HepG2 (cell line): ENCODE measurements around the gene LRRC42. TPM values are rescaled to one million over a fixed set of nuclear protein-coding genes. Genes with fewer than 3 reads are reported as not detected.

Experiments
- CBX2 ChIP-seq, 2 experiments: fragments of 200-600 bp in 1 of 2; sonication (generic); formaldehyde crosslinking in 1 of 2; IDR thresholded peaks; 2 replicates each; pipeline versions ENCODE4 v1.7.0 to v1.8.1; 2018 to 2022; ENCODE audit warnings: low read depth in 2 of 2, low read length in 1 of 2, mild to moderate bottlenecking in 1 of 2, missing genetic modification reagents in 1 of 2
- DBP ChIP-seq: sonication (generic); formaldehyde crosslinking; IDR thresholded peaks from 2 replicates; pipeline ENCODE4 v1.4.0; 2020; ENCODE audit warnings: missing genetic modification reagents; ENCODE audit errors: not compliant biosample characterization
- ETV6 ChIP-seq: sonication (generic); formaldehyde crosslinking; conservative IDR thresholded peaks from 2 replicates; pipeline ENCODE4 v1.4.0; 2020; ENCODE audit warnings: missing genetic modification reagents
- HMG20B ChIP-seq: conservative IDR thresholded peaks from 2 replicates; pipeline ENCODE4 v1.6.1; 2016; ENCODE audit warnings: missing genetic modification reagents, missing compliant biosample characterization
- NFE2L1 ChIP-seq: sonication (generic); formaldehyde crosslinking; IDR thresholded peaks from 2 replicates; pipeline ENCODE4 v1.4.0; 2020; ENCODE audit warnings: missing genetic modification reagents, mild to moderate bottlenecking, borderline replicate concordance
- SATB2 ChIP-seq: sonication (generic); formaldehyde crosslinking; IDR thresholded peaks from 2 replicates; pipeline ENCODE4 v1.5.0; 2020; ENCODE audit warnings: missing genetic modification reagents
- SUZ12 ChIP-seq: fragments of 150-350 bp; IDR thresholded peaks from 2 replicates; pipeline ENCODE4 v1.6.1; 2014; ENCODE audit warnings: low read depth, low read length
- TAF15 ChIP-seq: fragments of 200-400 bp; formaldehyde crosslinking; IDR thresholded peaks from one replicate; pipeline ENCODE4 v1.6.1; 2018; ENCODE audit warnings: mild to moderate bottlenecking, low read depth, low read length; ENCODE audit not compliant: poor library complexity, severe bottlenecking
- ZNF232 ChIP-seq: sonication (generic); formaldehyde crosslinking; IDR thresholded peaks from 2 replicates; pipeline ENCODE4 v1.4.0; 2020; ENCODE audit warnings: missing genetic modification reagents, borderline replicate concordance
- ZNF274 ChIP-seq: sonication (generic); formaldehyde crosslinking; IDR thresholded peaks from 2 replicates; pipeline ENCODE4 v1.5.1; 2020; ENCODE audit warnings: mild to moderate bottlenecking, missing genetic modification reagents
- ZNF275 ChIP-seq: sonication (generic); formaldehyde crosslinking; IDR thresholded peaks from 2 replicates; pipeline ENCODE4 v1.8.0; 2022; ENCODE audit warnings: missing genetic modification reagents, mild to moderate bottlenecking, inconsistent platforms, borderline replicate concordance
- ZNF296 ChIP-seq: sonication (generic); formaldehyde crosslinking; conservative IDR thresholded peaks from 2 replicates; pipeline ENCODE4 v1.5.0; 2020; ENCODE audit warnings: mild to moderate bottlenecking, missing genetic modification reagents
- ZNF441 ChIP-seq: sonication (generic); formaldehyde crosslinking; IDR thresholded peaks from 2 replicates; pipeline ENCODE4 v1.7.0; 2021; ENCODE audit warnings: missing genetic modification reagents, borderline replicate concordance
- ZNF547 ChIP-seq: sonication (generic); formaldehyde crosslinking; IDR thresholded peaks from 2 replicates; pipeline ENCODE4 v1.5.1; 2020; ENCODE audit warnings: mild to moderate bottlenecking, missing genetic modification reagents
- polyA plus RNA-seq, 8 experiments: library from polyadenylated mRNA; depleted of rRNA in 3 of 8; stranded (reverse) in 7 of 8; unstranded in 1 of 8; fragments of >200 nt; fragmentation: Illumina TruSeq in 4 of 8; extraction: Trizol in 4 of 8; gene quantifications; 2 replicates each; pipeline versions ENCODE4 v1.2.1 to v1.2.3, GENCODE V29; 2011 to 2016; ENCODE audit warnings: low read depth in 4 of 8, missing spikeins in 1 of 8, mixed read lengths in 1 of 8; ENCODE audit not compliant: insufficient read depth in 1 of 8
- total RNA-seq, 5 experiments: library from RNA; depleted of rRNA; stranded (reverse); fragments of >200 nt; fragmentation: Illumina TruSeq; extraction: Trizol; gene quantifications; 2 replicates each; pipeline ENCODE4 v1.2.3, GENCODE V29; 2016; ENCODE audit warnings: low read depth in 1 of 5
- TF ChIP-seq, protein P1 (sequence below), 2 experiments: sonication (generic) in 1 of 2; formaldehyde crosslinking in 1 of 2; IDR thresholded peaks; 2 replicates each; pipeline versions ENCODE4 v1.5.1 to v1.6.1; 2011 to 2020; ENCODE audit warnings: borderline replicate concordance in 1 of 2, low read depth in 1 of 2, low read length in 1 of 2, mild to moderate bottlenecking in 1 of 2, missing genetic modification reagents in 1 of 2, moderate library complexity in 1 of 2
- TF ChIP-seq, protein P2 (sequence below): IDR thresholded peaks from 2 replicates; pipeline ENCODE4 v1.6.1; 2018; ENCODE audit warnings: missing genetic modification reagents, mild to moderate bottlenecking, missing compliant biosample characterization
- TF ChIP-seq, protein P3 (sequence below): sonication (generic); formaldehyde crosslinking; IDR thresholded peaks from 2 replicates; pipeline ENCODE4 v1.4.0; 2020; ENCODE audit warnings: mild to moderate bottlenecking, low read depth, missing genetic modification reagents
- TF ChIP-seq, protein P4 (sequence below): IDR thresholded peaks from 2 replicates; pipeline ENCODE4 v1.6.1; 2016; ENCODE audit warnings: mild to moderate bottlenecking, missing biosample characterization, missing genetic modification reagents
- TF ChIP-seq, protein P5 (sequence below): IDR thresholded peaks from 2 replicates; pipeline ENCODE4 v1.6.1; 2016; ENCODE audit warnings: control low read depth

Gene LRRC42
- total and polyA plus RNA-seq, 2 of the 13 experiments (the other 11 are each of a cell fraction or from before 2014, with no cell fraction given): 30.6 to 43.6 TPM

GRCh38 chr1:54016343-54017282 is 70.5 kb downstream of the LRRC42 start (continued):
- TF ChIP-seq, protein P1, sequence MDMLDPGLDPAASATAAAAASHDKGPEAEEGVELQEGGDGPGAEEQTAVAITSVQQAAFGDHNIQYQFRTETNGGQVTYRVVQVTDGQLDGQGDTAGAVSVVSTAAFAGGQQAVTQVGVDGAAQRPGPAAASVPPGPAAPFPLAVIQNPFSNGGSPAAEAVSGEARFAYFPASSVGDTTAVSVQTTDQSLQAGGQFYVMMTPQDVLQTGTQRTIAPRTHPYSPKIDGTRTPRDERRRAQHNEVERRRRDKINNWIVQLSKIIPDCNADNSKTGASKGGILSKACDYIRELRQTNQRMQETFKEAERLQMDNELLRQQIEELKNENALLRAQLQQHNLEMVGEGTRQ (IDR thresholded peaks at IDR 0.05; ENCODE audit: low read depth, low read length): no peak
- TF ChIP-seq, protein P1 (CRISPR knock-in tag; IDR thresholded peaks at IDR 0.05; ENCODE audit: borderline replicate concordance): no peak
- TF ChIP-seq SUZ12 (no peak), SATB2 (CRISPR knock-in tag) (no peak), TAF15 (no peak), ZNF296 (CRISPR knock-in tag) (no peak), ZNF274 (CRISPR knock-in tag) (no peak), HMG20B (peak; percentile 51; the same call in 1 of the 2 replicates), CBX2 (IDR thresholded peaks at IDR 0.05; ENCODE audit: low read depth, low read length) (no peak), CBX2 (CRISPR knock-in tag; IDR thresholded peaks at IDR 0.05; ENCODE audit: low read depth) (no peak), ZNF275 (CRISPR knock-in tag) (no peak), ETV6 (CRISPR knock-in tag) (no peak), DBP (CRISPR knock-in tag) (no peak), ZNF441 (CRISPR knock-in tag) (no peak), ZNF547 (CRISPR knock-in tag) (no peak), ZNF232 (CRISPR knock-in tag) (no peak), NFE2L1 (CRISPR knock-in tag) (no peak)
- TF ChIP-seq, protein P2, sequence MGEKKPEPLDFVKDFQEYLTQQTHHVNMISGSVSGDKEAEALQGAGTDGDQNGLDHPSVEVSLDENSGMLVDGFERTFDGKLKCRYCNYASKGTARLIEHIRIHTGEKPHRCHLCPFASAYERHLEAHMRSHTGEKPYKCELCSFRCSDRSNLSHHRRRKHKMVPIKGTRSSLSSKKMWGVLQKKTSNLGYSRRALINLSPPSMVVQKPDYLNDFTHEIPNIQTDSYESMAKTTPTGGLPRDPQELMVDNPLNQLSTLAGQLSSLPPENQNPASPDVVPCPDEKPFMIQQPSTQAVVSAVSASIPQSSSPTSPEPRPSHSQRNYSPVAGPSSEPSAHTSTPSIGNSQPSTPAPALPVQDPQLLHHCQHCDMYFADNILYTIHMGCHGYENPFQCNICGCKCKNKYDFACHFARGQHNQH (CRISPR knock-in tag): peak; percentile 81
- TF ChIP-seq, protein P3, sequence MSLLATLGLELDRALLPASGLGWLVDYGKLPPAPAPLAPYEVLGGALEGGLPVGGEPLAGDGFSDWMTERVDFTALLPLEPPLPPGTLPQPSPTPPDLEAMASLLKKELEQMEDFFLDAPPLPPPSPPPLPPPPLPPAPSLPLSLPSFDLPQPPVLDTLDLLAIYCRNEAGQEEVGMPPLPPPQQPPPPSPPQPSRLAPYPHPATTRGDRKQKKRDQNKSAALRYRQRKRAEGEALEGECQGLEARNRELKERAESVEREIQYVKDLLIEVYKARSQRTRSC (CRISPR knock-in tag): no peak
- TF ChIP-seq, protein P4, sequence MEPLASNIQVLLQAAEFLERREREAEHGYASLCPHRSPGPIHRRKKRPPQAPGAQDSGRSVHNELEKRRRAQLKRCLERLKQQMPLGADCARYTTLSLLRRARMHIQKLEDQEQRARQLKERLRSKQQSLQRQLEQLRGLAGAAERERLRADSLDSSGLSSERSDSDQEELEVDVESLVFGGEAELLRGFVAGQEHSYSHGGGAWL (CRISPR knock-in tag): no peak
- TF ChIP-seq, protein P5, sequence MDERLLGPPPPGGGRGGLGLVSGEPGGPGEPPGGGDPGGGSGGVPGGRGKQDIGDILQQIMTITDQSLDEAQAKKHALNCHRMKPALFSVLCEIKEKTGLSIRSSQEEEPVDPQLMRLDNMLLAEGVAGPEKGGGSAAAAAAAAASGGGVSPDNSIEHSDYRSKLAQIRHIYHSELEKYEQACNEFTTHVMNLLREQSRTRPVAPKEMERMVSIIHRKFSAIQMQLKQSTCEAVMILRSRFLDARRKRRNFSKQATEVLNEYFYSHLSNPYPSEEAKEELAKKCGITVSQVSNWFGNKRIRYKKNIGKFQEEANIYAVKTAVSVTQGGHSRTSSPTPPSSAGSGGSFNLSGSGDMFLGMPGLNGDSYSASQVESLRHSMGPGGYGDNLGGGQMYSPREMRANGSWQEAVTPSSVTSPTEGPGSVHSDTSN (CRISPR knock-in tag): no peak
